Keratinocyte (primary cell): Measurements from ENCODE around the gene CRHR2. TPM values are rescaled to one million over a fixed set of nuclear protein-coding genes. Genes with fewer than 3 reads are reported as not detected.

Experiments
- DNase-seq: peaks from one replicate; pipeline ENCODE4 v3.0.0-alpha.2; 2011; ENCODE audit warnings: low read depth, missing footprints, low spot score
- FAIRE-seq: peaks from 2 replicates; lab custom pipeline; 2011; peaks lifted over from hg19 to GRCh38; lab: Jason Lieb, UNC
- H2AFZ ChIP-seq: 2 replicates; pipeline ENCODE4 v1.6.0; 2012; ENCODE audit warnings: low read length, control low read depth, inconsistent platforms; ENCODE audit not compliant: control insufficient read depth
- H3K27ac ChIP-seq: 2 replicates; pipeline ENCODE4 v1.5.1; 2011; ENCODE audit warnings: low read length; ENCODE audit not compliant: control insufficient read depth, insufficient read depth
- H3K27me3 ChIP-seq: 3 replicates; pipeline ENCODE4 v1.6.0; 2011; ENCODE audit warnings: low read length; ENCODE audit not compliant: control insufficient read depth, insufficient read depth; ENCODE audit errors: extremely low read depth
- H3K36me3 ChIP-seq, 2 experiments: 2 replicates in 1 of 2; 3 replicates in 1 of 2; pipeline ENCODE4 v1.5.1; 2011; ENCODE audit warnings: low read length in 2 of 2, mild to moderate bottlenecking in 1 of 2; ENCODE audit not compliant: control insufficient read depth in 2 of 2, insufficient read depth in 2 of 2; ENCODE audit errors: extremely low read depth in 1 of 2
- H3K4me1 ChIP-seq: 3 replicates; pipeline ENCODE4 v1.5.1; 2011; ENCODE audit warnings: low read length; ENCODE audit not compliant: control insufficient read depth, insufficient read depth; ENCODE audit errors: extremely low read depth
- H3K4me2 ChIP-seq: 3 replicates; pipeline ENCODE4 v1.6.0; 2011; ENCODE audit warnings: low read depth, low read length; ENCODE audit not compliant: control insufficient read depth, insufficient read depth; ENCODE audit errors: extremely low read depth
- H3K4me3 ChIP-seq, 3 experiments: fragments of 200-600 bp in 1 of 3; sonication (generic) in 1 of 3; 2 replicates in 2 of 3; 3 replicates in 1 of 3; pipeline ENCODE4 v1.5.1; 2011 to 2016; ENCODE audit warnings: low read length in 3 of 3, mild to moderate bottlenecking in 3 of 3, control low read depth in 2 of 3, inconsistent platforms in 1 of 3, low read depth in 1 of 3, mixed read lengths in 1 of 3, mixed run types in 1 of 3, moderate library complexity in 1 of 3; ENCODE audit not compliant: control insufficient read depth in 2 of 3, insufficient read depth in 2 of 3; ENCODE audit errors: extremely low read depth in 1 of 3
- H3K79me2 ChIP-seq: 2 replicates; pipeline ENCODE4 v1.6.0; 2012; ENCODE audit warnings: low read length; ENCODE audit not compliant: control insufficient read depth, insufficient read depth
- H3K9ac ChIP-seq: 3 replicates; pipeline ENCODE4 v1.6.0; 2011; ENCODE audit warnings: low read length; ENCODE audit not compliant: control insufficient read depth, insufficient read depth; ENCODE audit errors: extremely low read depth
- H3K9me1 ChIP-seq: 3 replicates; pipeline ENCODE4 v1.6.0; 2011; ENCODE audit warnings: low read length; ENCODE audit not compliant: control insufficient read depth, insufficient read depth; ENCODE audit errors: extremely low read depth
- H3K9me3 ChIP-seq: 2 replicates; pipeline ENCODE4 v1.5.1; 2012; ENCODE audit warnings: low read depth, low read length; ENCODE audit not compliant: control insufficient read depth
- H4K20me1 ChIP-seq: 3 replicates; pipeline ENCODE4 v1.6.0; 2011; ENCODE audit warnings: low read length; ENCODE audit not compliant: control insufficient read depth, insufficient read depth; ENCODE audit errors: extremely low read depth
- CTCF ChIP-seq, 3 experiments: IDR thresholded peaks in 1 of 3; conservative IDR thresholded peaks in 1 of 3; optimal IDR thresholded peaks in 1 of 3; 2 replicates in 2 of 3; 3 replicates in 1 of 3; pipeline versions ENCODE3 to v1.5.1; 2011; ENCODE audit warnings: low read length in 3 of 3, mild to moderate bottlenecking in 3 of 3, moderate library complexity in 2 of 3, control low read depth in 1 of 3, inconsistent platforms in 1 of 3; ENCODE audit not compliant: insufficient read depth in 2 of 3; ENCODE audit errors: extremely low read depth in 1 of 3
- EZH2 ChIP-seq: IDR thresholded peaks from one replicate; pipeline ENCODE4 v1.6.1; 2012; ENCODE audit warnings: inconsistent platforms, mild to moderate bottlenecking, low read length, moderate library complexity
- dilution Hi-C: fragments of 300-500 bp; cut with MboI; formaldehyde crosslinking; loops from one replicate; pipeline ENCODE4 v1.7.0; 2020; ENCODE audit warnings: low sequenced_read_pairs; ENCODE audit not compliant: extremely low pct_ligation_motif_present
- polyA plus RNA-seq, 5 experiments: library from polyadenylated mRNA; depleted of rRNA in 3 of 5; stranded (reverse) in 3 of 5; stranded (forward) in 1 of 5; unstranded in 1 of 5; fragments of >200 nt; gene quantifications; 1 replicate in 1 of 5; 2 replicates in 3 of 5; 3 replicates in 1 of 5; pipeline versions ENCODE4 v1.2.1 to v1.2.3, GENCODE V29; 2011 to 2012; ENCODE audit warnings: missing spikeins in 2 of 5, low read depth in 1 of 5, low replicate concordance in 1 of 5

Gene CRHR2
- polyA plus RNA-seq, 1 donor (not counting 4 experiments of a cell fraction or from before 2014, with no cell fraction given), result not detected

DNA sequence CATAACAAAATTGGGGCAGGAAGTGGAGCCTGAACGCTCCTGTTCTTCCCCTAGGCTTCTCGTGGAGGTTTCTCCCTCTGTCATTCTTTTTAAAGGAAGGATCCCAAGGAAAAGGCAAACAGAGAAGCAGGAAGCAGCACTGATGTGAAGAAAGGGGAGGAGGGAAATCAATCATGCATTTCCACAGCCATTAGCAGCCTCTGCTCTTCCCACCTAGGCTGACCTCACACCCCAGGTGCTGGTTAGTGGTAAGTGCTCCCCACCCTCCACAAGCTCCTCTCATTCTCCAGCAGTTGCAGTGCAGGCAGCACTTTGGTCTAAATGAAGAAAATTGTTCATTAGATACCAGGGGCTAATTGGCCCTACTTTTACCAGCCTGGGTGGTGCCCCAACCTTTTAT lies 2.6 kb downstream of the CRHR2 start:
- dilution Hi-C loops, result no loop called here
- no peak overlapping the region for H3K4me2 ChIP-seq
- no peak overlapping the region for H2AFZ ChIP-seq
- DNase-seq (no peak), FAIRE-seq (no peak)
- no peaks in the 10 kb centered on the region for H3K4me1 ChIP-seq
- no peak overlapping the region for H3K4me3 ChIP-seq
- no peak overlapping the region for H3K9ac ChIP-seq
- peaks cover 74% of the 10 kb centered on the region for H3K27me3 ChIP-seq
- H3K27ac ChIP-seq, result no peak overlapping the region
- no peaks in the 10 kb centered on the region for H3K36me3 ChIP-seq
- H3K9me3 ChIP-seq, result no peaks in the 10 kb centered on the region
- H3K9me1 ChIP-seq, result no peaks in the 10 kb centered on the region
- no peak for TF ChIP-seq EZH2
- TF ChIP-seq CTCF (optimal IDR thresholded peaks at IDR 0.05 in 1 of 3, IDR thresholded peaks at IDR 0.05 in 1 of 3, conservative IDR thresholded peaks at IDR 0.05 in 1 of 3; ENCODE audit: extremely low read depth in 1 of 3, insufficient read depth in 2 of 3, low read length in 3 of 3), result no peak
- H3K79me2 ChIP-seq, result no peaks in the 10 kb centered on the region
- peaks cover 2% of the 10 kb centered on the region for H4K20me1 ChIP-seq

GRCh38 chr7:30678805-30679204 lies 3.5 kb downstream of the CRHR2 start:
- dilution Hi-C loops, result no loop called here
- peaks cover 65% of the 10 kb centered on the region for H3K27me3 ChIP-seq

More at GRCh38 chr7:30678805-30679204, 3.5 kb downstream of the CRHR2 start:
- H4K20me1 ChIP-seq, result no peaks in the 10 kb centered on the region
- H3K4me2 ChIP-seq, result no peak overlapping the region
- H3K36me3 ChIP-seq, result no peaks in the 10 kb centered on the region
- DNase-seq (no peak), FAIRE-seq (no peak)
- no peaks in the 10 kb centered on the region for H3K9me3 ChIP-seq
- H3K4me1 ChIP-seq, result no peaks in the 10 kb centered on the region
- H3K9me1 ChIP-seq, result no peaks in the 10 kb centered on the region
- no peak overlapping the region for H3K4me3 ChIP-seq
- H2AFZ ChIP-seq, result no peak overlapping the region
- H3K27ac ChIP-seq, result no peak overlapping the region
- TF ChIP-seq CTCF (optimal IDR thresholded peaks at IDR 0.05 in 1 of 3, IDR thresholded peaks at IDR 0.05 in 1 of 3, conservative IDR thresholded peaks at IDR 0.05 in 1 of 3; ENCODE audit: extremely low read depth in 1 of 3, insufficient read depth in 2 of 3, low read length in 3 of 3), result no peak
- no peak for TF ChIP-seq EZH2
- H3K79me2 ChIP-seq, result no peaks in the 10 kb centered on the region
- no peak overlapping the region for H3K9ac ChIP-seq
